ENCODE data around the gene CCDC90B.

DNA sequence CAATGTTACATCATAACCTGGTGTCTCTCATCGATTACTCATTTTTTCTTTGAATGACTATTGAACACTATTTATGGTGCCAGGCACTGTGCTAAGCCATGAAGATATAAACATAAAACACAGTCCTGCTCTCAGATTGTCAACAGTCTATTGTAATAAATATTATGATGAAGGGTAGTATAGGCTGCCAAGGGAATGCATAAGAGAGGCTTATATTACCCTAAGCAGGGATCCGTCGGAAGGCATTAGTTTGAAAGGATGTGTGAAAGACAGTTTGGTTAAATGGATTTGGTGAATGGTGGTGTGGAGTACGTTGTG, 7.2 kb upstream of the CCDC90B start:
- TF ChIP-seq POLR2AphosphoS5 (IDR thresholded peaks at IDR 0.05; ENCODE audit: insufficient read depth, low read depth, low read length) (no peak), EZH2 (IDR thresholded peaks at IDR 0.05; ENCODE audit: borderline replicate concordance, low read depth, low read length, severe bottlenecking) (no peak), POLR2A (IDR thresholded peaks at IDR 0.05; ENCODE audit: low read depth, low read length) (no peak), MAX (IDR thresholded peaks at IDR 0.05; ENCODE audit: insufficient read depth, insufficient read length) (no peak)
- TF ChIP-seq, protein P1, sequence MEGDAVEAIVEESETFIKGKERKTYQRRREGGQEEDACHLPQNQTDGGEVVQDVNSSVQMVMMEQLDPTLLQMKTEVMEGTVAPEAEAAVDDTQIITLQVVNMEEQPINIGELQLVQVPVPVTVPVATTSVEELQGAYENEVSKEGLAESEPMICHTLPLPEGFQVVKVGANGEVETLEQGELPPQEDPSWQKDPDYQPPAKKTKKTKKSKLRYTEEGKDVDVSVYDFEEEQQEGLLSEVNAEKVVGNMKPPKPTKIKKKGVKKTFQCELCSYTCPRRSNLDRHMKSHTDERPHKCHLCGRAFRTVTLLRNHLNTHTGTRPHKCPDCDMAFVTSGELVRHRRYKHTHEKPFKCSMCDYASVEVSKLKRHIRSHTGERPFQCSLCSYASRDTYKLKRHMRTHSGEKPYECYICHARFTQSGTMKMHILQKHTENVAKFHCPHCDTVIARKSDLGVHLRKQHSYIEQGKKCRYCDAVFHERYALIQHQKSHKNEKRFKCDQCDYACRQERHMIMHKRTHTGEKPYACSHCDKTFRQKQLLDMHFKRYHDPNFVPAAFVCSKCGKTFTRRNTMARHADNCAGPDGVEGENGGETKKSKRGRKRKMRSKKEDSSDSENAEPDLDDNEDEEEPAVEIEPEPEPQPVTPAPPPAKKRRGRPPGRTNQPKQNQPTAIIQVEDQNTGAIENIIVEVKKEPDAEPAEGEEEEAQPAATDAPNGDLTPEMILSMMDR (IDR thresholded peaks at IDR 0.05; ENCODE audit: extremely low read depth in 1 of 2, insufficient read depth in 1 of 2, low read depth in 1 of 2, low read length in 2 of 2) = no peak
